Brain microvascular endothelial cell (primary cell): ENCODE data around the gene PEX14.

ENCODE experiments used
- DNase-seq: peaks from one replicate; pipeline ENCODE4 v3.0.0-alpha.2; 2020
- H3K27ac ChIP-seq: fragments of 250-450 bp; sonication (Bioruptor Pico); 2 replicates; pipeline ENCODE4 v1.5.1; 2020; ENCODE audit warnings: mild to moderate bottlenecking, moderate library complexity
- H3K27me3 ChIP-seq: fragments of 250-450 bp; sonication (Bioruptor Pico); replicated peaks from 2 replicates; pipeline ENCODE4 v1.5.1; 2020; ENCODE audit warnings: mild to moderate bottlenecking
- H3K36me3 ChIP-seq: fragments of 250-450 bp; sonication (Bioruptor Pico); replicated peaks from 2 replicates; pipeline ENCODE4 v1.5.1; 2020; ENCODE audit warnings: mild to moderate bottlenecking
- H3K4me3 ChIP-seq: 2 replicates; pipeline ENCODE4 v1.5.1; 2011; ENCODE audit warnings: low read depth, mild to moderate bottlenecking, control low read depth, low read length, moderate library complexity
- CTCF ChIP-seq: IDR thresholded peaks from 2 replicates; pipeline ENCODE4 v1.5.1; 2011; ENCODE audit warnings: low read depth, mild to moderate bottlenecking, moderate library complexity, low read length, control low read depth, inconsistent platforms; ENCODE audit errors: missing control alignments
- in situ Hi-C: cut with HindIII; loops from 2 replicates; pipeline ENCODE4 v1.10.0; 2017; ENCODE audit warnings: low sequenced_read_pairs, low pct_ligation_motif_present

PEX14 gene

GRCh38 chr1:10530281-10530740, 55.6 kb downstream of the PEX14 start:
- in situ Hi-C loops = no loop called here
- TF ChIP-seq CTCF = peak; percentile 89
- Histone ChIP-seq H3K36me3 (no peaks in the 10 kb centered on the region), H3K27me3 (no peaks in the 10 kb centered on the region), H3K4me3 (peak overlapping the region; percentile 37), H3K27ac (peak overlapping the region; percentile 22)
- peak; percentile 49 for DNase-seq

GRCh38 chr1:10530756-10531495, 56.2 kb downstream of the PEX14 start:
- Histone ChIP-seq H3K36me3 (no peaks in the 10 kb centered on the region), H3K27me3 (no peaks in the 10 kb centered on the region), H3K4me3 (peak overlapping the region; percentile 37), H3K27ac (peak overlapping the region; percentile 22)
- peak; percentile 73 for DNase-seq
- in situ Hi-C loops = no loop called here
- TF ChIP-seq CTCF = no peak

- Histone ChIP-seq H3K27ac (no peak overlapping the region), H3K27me3 (no peaks in the 10 kb centered on the region), H3K36me3 (no peaks in the 10 kb centered on the region), H3K4me3 (no peak overlapping the region)
- no peak for DNase-seq
- no peak for TF ChIP-seq CTCF
- in situ Hi-C loops = no loop called here
Observed at GRCh38 chr1:10532362-10532761, 57.6 kb downstream of the PEX14 start.

GRCh38 chr1:10534519-10534918, 59.8 kb downstream of the PEX14 start:
- H3K27ac ChIP-seq = no peak overlapping the region
- DNase-seq = no peak
- no peaks in the 10 kb centered on the region for H3K27me3 ChIP-seq
- H3K4me3 ChIP-seq = no peak overlapping the region
- no peaks in the 10 kb centered on the region for H3K36me3 ChIP-seq
- in situ Hi-C loops = no loop called here
- no peak for TF ChIP-seq CTCF

GRCh38 chr1:10536133-10536770, 61.5 kb downstream of the PEX14 start:
- no peak overlapping the region for H3K4me3 ChIP-seq
- in situ Hi-C loops = no loop called here
- H3K36me3 ChIP-seq = no peaks in the 10 kb centered on the region
- no peak overlapping the region for H3K27ac ChIP-seq
- DNase-seq = no peak
- no peaks in the 10 kb centered on the region for H3K27me3 ChIP-seq
- no peak for TF ChIP-seq CTCF
